Heart right ventricle (tissue), 16 donors: Measurements from ENCODE around the gene DTNB. TPM values are rescaled to one million over a fixed set of nuclear protein-coding genes. Genes with fewer than 3 reads are reported as not detected.

ENCODE experiments used
- ATAC-seq, 8 donors: fragments of 200-7000 bp; cut with Tn5 transposase; one replicate each; pipeline ENCODE4 v1.9.1; 2020; ENCODE audit warnings: mild to moderate bottlenecking in 8 of 8, moderate library complexity in 8 of 8, moderate number of reproducible peaks in 1 of 8
- DNase-seq, 2 donors: peaks; one replicate each; pipeline ENCODE4 v3.0.0-alpha.2; 2020
- H3K27ac ChIP-seq, 10 donors: fragments of 200-600 bp; sonication (generic) in 2 of 10; one replicate each; pipeline versions ENCODE4 v1.5.0 to v1.8.0; 2020 to 2022; ENCODE audit warnings: mild to moderate bottlenecking in 3 of 10
- H3K27me3 ChIP-seq, 7 donors: fragments of 200-600 bp; one replicate each; pipeline ENCODE4 v1.8.0; 2021 to 2022; ENCODE audit warnings: mild to moderate bottlenecking in 2 of 7
- H3K36me3 ChIP-seq, 9 donors: fragments of 200-600 bp; sonication (generic) in 1 of 9; one replicate each; pipeline versions ENCODE4 v1.5.0 to v1.8.0; 2020 to 2022; ENCODE audit warnings: mild to moderate bottlenecking in 2 of 9
- H3K4me1 ChIP-seq, 9 donors: fragments of 200-600 bp; sonication (generic) in 1 of 9; one replicate each; pipeline versions ENCODE4 v1.5.0 to v1.8.0; 2020 to 2022; ENCODE audit warnings: mild to moderate bottlenecking in 4 of 9
- H3K4me3 ChIP-seq, 10 donors: fragments of 200-600 bp; sonication (generic) in 2 of 10; one replicate each; pipeline versions ENCODE4 v1.5.0 to v1.8.0; 2020 to 2022; ENCODE audit warnings: mild to moderate bottlenecking in 7 of 10, moderate library complexity in 2 of 10
- H3K9me3 ChIP-seq, 11 donors: fragments of 200-600 bp in 10 of 11; sonication (generic) in 2 of 11; one replicate each; pipeline versions ENCODE4 v1.5.0 to v1.8.0; 2013 to 2022; ENCODE audit warnings: mild to moderate bottlenecking in 2 of 11, control low read depth in 1 of 11, moderate library complexity in 1 of 11
- WGBS, 2 donors: extraction: QIAGEN DNeasy Blood & Tissue Kit; methylation state at CpG; one replicate each; pipeline ENCODE4 v1.1.7; 2013; ENCODE audit warnings: inconsistent platforms in 1 of 2; 5-methylcytosine and 5-hydroxymethylcytosine counted together
- intact Hi-C, 10 donors: fragments of 100-400 bp; cut with DNase I; formaldehyde crosslinking; loops; one replicate each; pipeline versions ENCODE4 v1.11.1 to v1.14.2; 2022
- polyA plus RNA-seq, 2 donors: library from polyadenylated mRNA; stranded (reverse); fragments of 200-250 nt; gene quantifications; one replicate each; pipeline ENCODE4 v1.2.3, GENCODE V29; 2013
- total RNA-seq, 10 donors: library from RNA; stranded (reverse); fragmentation: NEBNext Ultra II Directional in 3 of 10; extraction: Animal tissue kit (Norgen Biotek cat#: 25700) in 3 of 10; gene quantifications; one replicate each; pipeline versions ENCODE4 v1.2.1 to v1.2.4, GENCODE V29; 2021 to 2023
- TF ChIP-seq, protein P1 (sequence below), 9 donors: fragments of 200-600 bp; sonication (generic) in 2 of 9; IDR thresholded peaks; one replicate each; pipeline versions ENCODE4 v1.5.0 to v1.8.0; 2021 to 2022; ENCODE audit warnings: antibody characterized with exemption in 9 of 9, mild to moderate bottlenecking in 5 of 9, moderate library complexity in 1 of 9
- donor health status: Arrhythmogenic right ventricular cardiomyopathy.
- donor health status: ischemic (EF 13 %, LVEDD 7.1; RV severe dilation, severe dysfunction).
- donor health status: healthy with polysubstance abuse.
- donor health status: DM: no; HTN: yes; CAD: no.
- donor health status: DM: no; HTN: no; CAD: no.
- donor health status: ischemic (EF 25% LVEDD 6.9; RV normal size, moderate dysfunction).
- donor health status: ischemic (EF 25% LVEDD 5.7; RV mildly dilated, moderate dysfunction).
- donor health status: healthy.
- donor health status: DM: yes; HTN: yes; CAD: no.
- donor health status: Ischemic cardiomyopathy.
- donor health status: ischemic (EF 35%, LVEDD 5.7; RV mildly dilated, moderate dysfunction).
- donor health status: nonischemic (EF 11% LVEDD 7.7; RV severe dilation, severe dysfunction).
- donor health status: DM: yes; HTN: yes; CAD: no.
- donor health status: PGD.
- donor health status: ischemic (EF 29% LVEDD 5.4; RV normal size, mild dysfunction).
- donor health status: nonischemic (EF 23%, LVEDD 6.1; RV moderate dilation, normal function).

Gene DTNB
- total and polyA plus RNA-seq, 12 donors, result 2.8 to 11.3 (median 7.8) TPM

DNA sequence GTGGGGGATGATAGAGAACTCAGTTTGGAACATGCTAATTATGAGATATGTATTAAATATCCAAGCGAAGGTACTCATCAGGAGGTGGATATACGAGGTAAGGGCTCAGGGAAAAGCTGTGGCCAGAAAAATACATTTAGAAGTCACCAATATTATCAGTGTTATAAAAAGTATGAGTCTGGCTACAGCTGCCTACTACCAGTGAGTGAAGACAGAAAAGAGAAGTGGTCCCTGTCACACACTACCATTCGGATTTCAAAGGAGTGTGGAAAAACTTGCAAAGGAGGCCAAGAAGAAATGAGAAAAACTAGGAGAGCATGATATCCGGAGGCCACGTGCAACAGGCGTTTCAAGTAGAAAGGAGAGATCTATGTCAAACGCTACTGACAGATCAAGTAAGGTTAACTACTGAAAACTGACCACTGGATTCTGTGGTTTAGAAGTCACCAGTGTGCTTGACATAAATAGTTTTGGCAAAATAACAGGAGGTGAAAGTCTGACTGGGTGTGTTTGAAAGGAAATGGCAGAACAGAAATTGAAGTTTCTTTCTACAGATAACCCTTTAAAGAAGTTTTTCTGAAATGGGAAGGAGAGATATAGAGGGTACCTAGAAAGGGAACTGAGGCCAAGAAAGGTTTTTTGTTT is 213.0 kb downstream of the DTNB start:
- DNase-seq, result no peak
- H3K27ac ChIP-seq, result no peak overlapping the region
- no peaks in the 10 kb centered on the region for H3K36me3 ChIP-seq
- H3K4me3 ChIP-seq, result no peak overlapping the region
- intact Hi-C loops, result no loop called here
- no peaks in the 10 kb centered on the region for H3K9me3 ChIP-seq
- ATAC-seq, result no peak
- TF ChIP-seq, protein P1, sequence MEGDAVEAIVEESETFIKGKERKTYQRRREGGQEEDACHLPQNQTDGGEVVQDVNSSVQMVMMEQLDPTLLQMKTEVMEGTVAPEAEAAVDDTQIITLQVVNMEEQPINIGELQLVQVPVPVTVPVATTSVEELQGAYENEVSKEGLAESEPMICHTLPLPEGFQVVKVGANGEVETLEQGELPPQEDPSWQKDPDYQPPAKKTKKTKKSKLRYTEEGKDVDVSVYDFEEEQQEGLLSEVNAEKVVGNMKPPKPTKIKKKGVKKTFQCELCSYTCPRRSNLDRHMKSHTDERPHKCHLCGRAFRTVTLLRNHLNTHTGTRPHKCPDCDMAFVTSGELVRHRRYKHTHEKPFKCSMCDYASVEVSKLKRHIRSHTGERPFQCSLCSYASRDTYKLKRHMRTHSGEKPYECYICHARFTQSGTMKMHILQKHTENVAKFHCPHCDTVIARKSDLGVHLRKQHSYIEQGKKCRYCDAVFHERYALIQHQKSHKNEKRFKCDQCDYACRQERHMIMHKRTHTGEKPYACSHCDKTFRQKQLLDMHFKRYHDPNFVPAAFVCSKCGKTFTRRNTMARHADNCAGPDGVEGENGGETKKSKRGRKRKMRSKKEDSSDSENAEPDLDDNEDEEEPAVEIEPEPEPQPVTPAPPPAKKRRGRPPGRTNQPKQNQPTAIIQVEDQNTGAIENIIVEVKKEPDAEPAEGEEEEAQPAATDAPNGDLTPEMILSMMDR (IDR thresholded peaks at IDR 0.05), result no peak
- WGBS, 2 donors, result 89 to 92% methylated on average over 7 of the region's 7 CpGs
- H3K4me1 ChIP-seq, result no peaks in the 10 kb centered on the region
- H3K27me3 ChIP-seq, result no peaks in the 10 kb centered on the region

DNA sequence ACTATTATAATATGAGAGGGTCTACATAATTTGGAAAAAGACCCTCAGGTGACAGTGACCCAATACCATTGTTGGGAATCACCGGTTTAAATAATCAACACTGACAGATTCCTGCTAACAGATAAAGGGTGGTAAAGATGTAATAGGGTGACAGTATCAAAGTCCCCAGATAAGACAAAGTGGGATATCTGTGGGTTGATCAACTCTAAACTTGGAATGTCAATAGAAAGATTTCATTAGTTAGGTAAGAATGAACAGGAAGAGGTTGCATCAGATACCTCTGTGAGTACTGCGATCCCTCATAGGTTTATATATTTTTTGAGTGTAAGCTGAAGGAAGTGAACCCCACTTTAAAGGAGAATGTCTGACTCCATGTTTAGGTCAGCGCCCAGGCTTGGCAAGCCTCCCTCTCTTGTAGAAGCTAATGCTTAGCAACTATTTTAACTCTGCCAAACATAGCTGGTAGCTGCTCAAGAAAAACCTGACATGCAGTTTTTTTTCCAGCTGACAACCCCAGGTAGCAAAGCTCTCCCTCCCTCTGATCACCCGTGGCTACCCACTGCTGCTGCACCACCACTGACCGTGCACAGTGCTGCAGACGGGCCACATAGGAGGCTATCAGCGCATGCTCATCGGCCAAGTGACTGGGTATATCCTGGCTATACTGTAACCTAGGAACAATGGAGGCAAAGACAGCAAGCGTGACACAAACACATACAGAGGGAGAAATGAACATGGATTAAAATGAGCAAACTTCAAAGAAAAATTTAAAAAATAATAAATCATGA is 218.4 kb downstream of the DTNB start:
- TF ChIP-seq, protein P1 (IDR thresholded peaks at IDR 0.05), result no peak
- DNase-seq, result peak in 1 of 2 donors; percentile 17
- H3K27me3 ChIP-seq, result no peaks in the 10 kb centered on the region
- no peak for ATAC-seq
- H3K4me3 ChIP-seq, result no peak overlapping the region
- H3K9me3 ChIP-seq, result no peaks in the 10 kb centered on the region
- WGBS, 2 donors, result 91 to 92% methylated on average over 9 of the region's 9 CpGs
- H3K4me1 ChIP-seq, result peaks cover 0 to 14% (median 0%) of the 10 kb centered on the region in 9 donors
- H3K27ac ChIP-seq, result no peak overlapping the region
- H3K36me3 ChIP-seq, result peaks cover 0 to 15% (median 0%) of the 10 kb centered on the region in 9 donors
- intact Hi-C loops, result no loop called here

DNA sequence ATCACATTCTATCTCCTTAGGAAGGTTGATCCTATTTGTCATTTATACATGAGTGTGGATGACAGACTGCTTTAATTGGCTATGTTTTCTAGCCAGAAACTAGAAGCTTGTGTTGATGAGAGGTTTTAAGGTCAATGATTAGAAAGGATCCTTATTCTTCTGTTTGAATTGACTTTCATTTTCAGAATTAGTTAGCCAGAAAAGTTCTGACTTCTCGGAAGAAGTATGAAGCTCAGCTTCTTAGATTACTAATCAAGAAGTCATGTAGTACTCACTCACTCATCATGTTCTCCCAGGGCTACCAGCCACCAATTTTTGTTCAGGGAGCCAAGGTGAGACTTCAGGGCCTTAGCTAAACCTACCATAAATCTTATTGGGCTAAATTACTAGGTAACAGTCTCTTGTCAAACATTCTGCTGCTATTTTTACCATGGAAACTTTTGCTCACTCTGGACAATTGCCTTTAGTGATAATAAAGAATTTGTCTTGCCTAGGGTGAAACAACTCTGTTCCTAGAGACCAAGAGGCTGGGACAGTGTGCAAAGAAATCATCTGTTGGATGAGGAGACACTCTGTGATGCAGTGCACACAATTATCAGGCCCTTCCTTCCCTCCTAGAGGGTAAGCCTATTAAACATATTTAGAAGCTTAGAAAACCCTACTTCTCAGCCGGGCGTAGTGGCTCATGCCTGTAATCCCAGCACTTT is 220.0 kb downstream of the DTNB start:
- intact Hi-C loops, result no loop called here
- ATAC-seq (peak in 3 of 8 donors; percentile 27 to 67 (median 50)), DNase-seq (no peak)
- Histone ChIP-seq H3K4me1 (peaks cover 0 to 14% (median 0%) of the 10 kb centered on the region in 9 donors), H3K27ac (peak overlapping the region in 3 of 10 donors; percentile 8 to 70 (median 10)), H3K27me3 (no peaks in the 10 kb centered on the region), H3K4me3 (no peak overlapping the region), H3K9me3 (no peaks in the 10 kb centered on the region), H3K36me3 (peaks cover 0 to 18% (median 0%) of the 10 kb centered on the region in 9 donors)
- TF ChIP-seq, protein P1 (IDR thresholded peaks at IDR 0.05), result no peak
- 89 to 92% methylated on average over 3 of the region's 3 CpGs for WGBS, 2 donors

DNA sequence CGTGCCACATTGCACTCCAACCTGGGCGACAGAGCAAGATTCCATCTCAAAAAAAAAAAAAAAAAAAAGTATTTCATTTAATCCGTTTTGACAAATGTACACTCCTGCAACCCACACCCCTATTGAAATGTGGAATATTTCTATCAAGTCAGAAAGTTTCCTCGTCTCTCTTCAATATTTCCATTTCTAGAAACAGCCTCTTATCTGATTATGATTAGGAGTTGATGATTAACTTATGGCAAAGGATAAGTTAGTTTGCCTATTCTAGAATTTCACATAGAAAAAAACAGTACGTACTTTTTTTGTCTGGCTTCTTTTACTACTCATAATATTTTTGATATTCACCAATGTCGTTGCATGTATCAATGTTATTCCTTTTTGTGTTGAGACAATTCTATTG is 224.6 kb downstream of the DTNB start:
- ATAC-seq (no peak), DNase-seq (no peak)
- peaks cover 0 to 18% (median 0%) of the 10 kb centered on the region in 9 donors for H3K36me3 ChIP-seq
- WGBS, 2 donors, result 92 to 94% methylated on average over 6 of the region's 6 CpGs
- no peaks in the 10 kb centered on the region for H3K27me3 ChIP-seq
- H3K9me3 ChIP-seq, result no peaks in the 10 kb centered on the region
- H3K27ac ChIP-seq, result no peak overlapping the region
- TF ChIP-seq, protein P1 (IDR thresholded peaks at IDR 0.05), result no peak
- peaks cover 0 to 11% (median 0%) of the 10 kb centered on the region in 9 donors for H3K4me1 ChIP-seq
- intact Hi-C loops, result no loop called here
- H3K4me3 ChIP-seq, result no peak overlapping the region
